Liver (tissue), 3 donors: ENCODE data around the gene MAPK8IP3.

ENCODE experiments used
- ATF3 ChIP-seq: IDR thresholded peaks from 2 replicates; pipeline ENCODE4 v1.6.1; 2016; ENCODE audit warnings: antibody characterized with exemption
- CTCF ChIP-seq: fragments of 150-350 bp; IDR thresholded peaks from 2 replicates; pipeline ENCODE4 v1.5.1; 2017; ENCODE audit warnings: improper control_type of control experiment, low read depth, low read length; ENCODE audit not compliant: missing input control
- EGR1 ChIP-seq, 2 donors: IDR thresholded peaks; 2 replicates each; pipeline ENCODE4 v1.6.1; 2016 to 2018; ENCODE audit warnings: antibody characterized with exemption in 2 of 2, low read depth in 2 of 2
- FOXA1 ChIP-seq: IDR thresholded peaks from 2 replicates; pipeline ENCODE4 v1.6.1; 2016; ENCODE audit warnings: antibody characterized with exemption
- MAX ChIP-seq: IDR thresholded peaks from 2 replicates; pipeline ENCODE4 v1.6.1; 2016; ENCODE audit warnings: antibody characterized with exemption
- RAD21 ChIP-seq, 2 donors: IDR thresholded peaks; 2 replicates each; pipeline ENCODE4 v1.6.1; 2016; ENCODE audit warnings: antibody characterized with exemption in 2 of 2, mild to moderate bottlenecking in 2 of 2
- RXRA ChIP-seq, 2 donors: IDR thresholded peaks; 2 replicates each; pipeline ENCODE4 v1.6.1; 2017 to 2018; ENCODE audit warnings: antibody characterized with exemption in 2 of 2, mild to moderate bottlenecking in 1 of 2
- SP1 ChIP-seq: IDR thresholded peaks from 2 replicates; pipeline ENCODE4 v1.6.1; 2018; ENCODE audit warnings: antibody characterized with exemption, mild to moderate bottlenecking
- TAF1 ChIP-seq: conservative IDR thresholded peaks from 2 replicates; pipeline ENCODE4 v1.6.1; 2016; ENCODE audit warnings: antibody characterized with exemption, mild to moderate bottlenecking
- YY1 ChIP-seq: IDR thresholded peaks from 2 replicates; pipeline ENCODE4 v1.6.1; 2016; ENCODE audit warnings: antibody characterized with exemption, mild to moderate bottlenecking
- ZBTB33 ChIP-seq: IDR thresholded peaks from 2 replicates; pipeline ENCODE4 v1.6.1; 2016; ENCODE audit warnings: antibody characterized with exemption
- donor health status: healthy.
- donor health status: healthy.

- no peak for TF ChIP-seq CTCF
- no peak for TF ChIP-seq SP1
- TF ChIP-seq EGR1 (IDR thresholded peaks at IDR 0.05; ENCODE audit: low read depth in 2 of 2): no peak
- TF ChIP-seq RXRA (IDR thresholded peaks at IDR 0.05): no peak
- TF ChIP-seq RAD21 (IDR thresholded peaks at IDR 0.05): no peak
- TF ChIP-seq TAF1: no peak
- TF ChIP-seq MAX: no peak
- TF ChIP-seq ATF3: no peak
- no peak for TF ChIP-seq YY1
- TF ChIP-seq FOXA1: no peak
- no peak for TF ChIP-seq ZBTB33
These were observed 55.8 kb downstream of the MAPK8IP3 start for GRCh38 chr16:1761751-1762150.
